Fibroblast of peridontal ligament (primary cell): ENCODE data around the gene RPUSD2.

Experiments
- DNase-seq: peaks from one replicate; pipeline ENCODE4 v3.0.0-alpha.2; 2010; ENCODE audit errors: extremely low read depth

The RPUSD2 gene, protein sequence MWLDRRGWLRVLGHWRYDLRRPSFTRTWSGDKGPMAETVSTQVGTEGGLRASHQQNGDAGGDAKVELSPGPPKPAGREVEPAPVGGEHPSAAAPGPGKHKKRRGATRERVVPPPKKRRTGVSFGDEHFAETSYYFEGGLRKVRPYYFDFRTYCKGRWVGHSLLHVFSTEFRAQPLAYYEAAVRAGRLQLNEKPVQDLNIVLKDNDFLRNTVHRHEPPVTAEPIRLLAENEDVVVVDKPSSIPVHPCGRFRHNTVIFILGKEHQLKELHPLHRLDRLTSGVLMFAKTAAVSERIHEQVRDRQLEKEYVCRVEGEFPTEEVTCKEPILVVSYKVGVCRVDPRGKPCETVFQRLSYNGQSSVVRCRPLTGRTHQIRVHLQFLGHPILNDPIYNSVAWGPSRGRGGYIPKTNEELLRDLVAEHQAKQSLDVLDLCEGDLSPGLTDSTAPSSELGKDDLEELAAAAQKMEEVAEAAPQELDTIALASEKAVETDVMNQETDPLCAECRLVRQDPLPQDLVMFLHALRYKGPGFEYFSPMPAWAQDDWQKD

DNA sequence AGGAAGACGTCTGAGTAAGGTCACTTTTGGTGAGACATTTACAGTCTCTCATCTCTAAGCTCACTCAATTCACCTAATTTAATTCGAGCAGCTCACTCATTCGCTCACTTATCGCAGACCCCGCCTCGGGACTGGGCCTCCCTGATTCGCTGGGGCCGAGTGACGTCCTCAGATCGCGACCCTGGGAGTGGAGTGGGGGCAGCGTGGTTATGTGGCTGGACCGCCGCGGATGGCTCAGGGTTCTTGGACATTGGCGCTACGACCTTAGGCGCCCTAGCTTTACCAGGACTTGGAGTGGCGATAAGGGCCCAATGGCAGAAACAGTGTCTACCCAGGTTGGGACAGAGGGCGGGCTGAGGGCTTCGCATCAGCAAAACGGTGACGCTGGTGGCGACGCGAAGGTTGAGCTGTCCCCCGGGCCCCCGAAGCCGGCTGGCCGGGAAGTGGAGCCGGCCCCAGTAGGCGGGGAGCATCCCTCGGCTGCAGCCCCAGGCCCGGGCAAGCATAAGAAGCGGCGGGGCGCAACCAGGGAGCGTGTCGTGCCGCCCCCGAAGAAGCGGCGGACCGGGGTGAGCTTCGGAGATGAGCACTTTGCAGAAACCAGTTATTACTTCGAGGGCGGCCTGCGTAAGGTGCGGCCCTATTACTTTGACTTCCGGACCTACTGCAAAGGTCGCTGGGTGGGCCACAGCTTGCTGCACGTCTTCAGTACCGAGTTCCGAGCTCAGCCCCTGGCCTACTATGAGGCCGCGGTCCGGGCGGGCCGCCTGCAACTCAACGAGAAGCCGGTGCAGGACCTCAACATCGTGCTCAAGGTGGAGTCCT, at the start of gene RPUSD2:
RPUSD2 (plus strand) TSS at position 171 of the 825 bp plus-strand sequence; CDS start at position 210, 39 bp downstream.
- DNase-seq = peak; percentile 89

DNA sequence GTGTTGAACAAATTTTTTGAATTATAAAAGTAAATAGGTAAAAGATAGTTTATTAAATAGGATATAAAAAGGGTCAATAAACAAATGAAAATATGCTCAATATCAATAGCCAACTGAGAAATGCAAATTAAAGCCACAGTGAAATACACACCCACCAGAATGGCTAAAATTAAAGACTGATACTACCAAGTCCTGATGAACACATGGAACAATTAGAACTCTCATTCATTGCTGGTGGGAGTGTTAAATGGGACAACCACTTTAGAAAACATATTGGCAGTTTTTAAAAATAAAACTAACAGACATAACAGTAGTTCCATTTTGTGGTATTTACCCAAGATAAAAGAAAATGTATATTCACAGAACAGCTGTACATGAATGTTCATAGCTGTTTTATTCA, 45.5 kb upstream of the RPUSD2 start:
- DNase-seq = no peak

DNA sequence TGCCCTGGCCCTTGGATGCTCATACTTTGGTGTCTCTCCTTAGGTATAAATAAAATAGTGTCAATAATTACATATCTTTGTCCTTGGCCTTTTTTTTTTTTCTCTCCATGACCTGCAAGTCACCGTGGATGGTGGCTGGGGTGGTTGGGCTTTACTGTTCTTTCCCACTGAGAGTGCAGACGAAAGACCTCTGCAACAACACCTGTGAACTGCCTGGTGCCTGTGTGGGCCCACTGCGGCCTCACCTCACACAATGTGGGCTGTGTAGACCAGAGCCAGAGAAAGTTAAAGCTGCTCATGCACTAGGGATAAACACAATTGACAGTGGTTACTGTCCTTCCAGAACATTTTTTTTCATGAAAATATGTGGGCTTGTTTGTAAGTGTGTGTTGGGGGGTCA, 43.2 kb upstream of the RPUSD2 start:
- no peak for DNase-seq

DNA sequence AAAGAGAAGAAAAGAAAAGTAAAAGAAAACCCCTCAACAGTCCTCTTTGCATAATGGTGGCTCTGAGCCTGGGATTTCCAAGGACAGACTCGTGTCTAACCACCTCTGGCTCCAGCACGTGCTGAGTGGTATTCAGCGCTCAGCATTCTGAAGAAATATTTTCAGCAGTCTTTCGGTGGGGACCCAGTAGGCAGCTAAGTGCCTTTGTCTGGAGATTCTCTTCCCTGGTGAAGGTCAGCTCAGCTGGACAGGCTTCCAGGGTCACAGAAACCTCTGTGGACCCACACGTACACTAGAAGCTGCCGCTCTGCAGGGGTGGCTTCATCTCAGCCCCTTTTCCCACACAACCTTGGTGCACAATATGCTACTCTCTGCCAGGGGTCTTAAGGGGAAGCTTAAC, 40.3 kb upstream of the RPUSD2 start:
- no peak for DNase-seq

DNA sequence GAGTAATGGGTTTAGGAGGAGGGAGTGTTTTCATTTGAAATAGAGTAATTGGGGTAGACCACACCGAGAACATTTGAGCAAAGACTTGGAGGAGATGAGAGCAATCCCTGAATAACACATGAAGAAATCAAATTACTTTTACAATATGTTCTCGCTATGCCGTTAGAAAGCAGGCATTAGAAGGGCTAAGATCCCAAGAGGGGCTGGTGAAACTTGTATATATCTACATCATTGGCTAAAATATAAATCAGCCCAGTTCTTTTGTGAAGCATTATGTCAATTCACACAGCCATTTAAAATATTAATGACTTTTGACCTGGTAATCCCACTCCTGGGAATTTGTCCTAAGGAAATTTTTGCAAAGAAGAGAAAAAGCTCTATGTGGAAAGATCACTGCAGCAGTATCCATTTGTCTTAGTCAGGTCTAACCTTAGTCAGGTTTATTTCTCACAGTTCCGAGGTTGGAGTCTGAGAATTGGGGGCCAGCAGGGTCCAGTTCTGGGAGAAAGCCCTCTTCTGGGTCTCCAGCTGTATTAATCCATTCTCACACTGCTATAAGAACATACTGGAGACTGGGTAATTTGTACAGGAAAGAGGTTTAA, 35.2 kb upstream of the RPUSD2 start:
- no peak for DNase-seq

DNA sequence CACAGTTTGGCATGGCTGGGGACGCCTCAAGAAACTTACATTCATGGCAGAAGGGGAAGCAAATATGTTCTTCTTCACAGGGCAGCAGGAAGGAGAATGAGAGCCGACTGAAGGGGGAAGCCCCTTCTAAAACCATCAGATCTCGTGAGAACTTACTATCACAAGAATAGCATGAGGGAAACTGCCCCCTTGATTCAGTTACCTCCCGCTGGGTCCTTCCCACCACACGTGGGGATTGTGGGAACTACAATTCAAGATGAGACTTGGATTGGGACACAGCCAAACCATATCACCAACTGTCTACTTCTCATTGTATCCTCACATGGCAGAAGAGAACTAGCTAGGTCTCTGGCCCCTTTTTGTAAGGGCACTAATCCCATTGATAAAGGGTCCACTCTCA, 34.7 kb upstream of the RPUSD2 start:
- DNase-seq = no peak

DNA sequence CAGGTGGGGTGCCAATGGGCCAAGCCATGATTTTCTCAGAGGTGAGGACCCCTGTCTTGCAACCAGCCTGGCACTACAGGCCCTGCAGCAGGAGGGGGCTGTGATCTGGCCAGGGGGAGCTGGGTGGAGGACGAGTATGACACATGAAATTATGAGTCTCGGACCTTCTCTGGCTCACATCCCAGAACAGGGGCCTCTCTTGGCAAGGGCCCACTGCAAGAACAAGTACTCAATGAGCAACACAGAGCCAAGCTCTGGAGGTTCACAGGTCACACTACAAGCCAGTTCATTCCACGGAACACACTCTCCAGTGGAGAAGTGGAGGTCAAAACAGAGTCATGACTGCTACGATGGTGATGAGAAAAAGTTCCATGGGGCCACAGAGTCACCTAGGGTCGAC, 32.6 kb upstream of the RPUSD2 start:
- DNase-seq = peak; percentile 6

DNA sequence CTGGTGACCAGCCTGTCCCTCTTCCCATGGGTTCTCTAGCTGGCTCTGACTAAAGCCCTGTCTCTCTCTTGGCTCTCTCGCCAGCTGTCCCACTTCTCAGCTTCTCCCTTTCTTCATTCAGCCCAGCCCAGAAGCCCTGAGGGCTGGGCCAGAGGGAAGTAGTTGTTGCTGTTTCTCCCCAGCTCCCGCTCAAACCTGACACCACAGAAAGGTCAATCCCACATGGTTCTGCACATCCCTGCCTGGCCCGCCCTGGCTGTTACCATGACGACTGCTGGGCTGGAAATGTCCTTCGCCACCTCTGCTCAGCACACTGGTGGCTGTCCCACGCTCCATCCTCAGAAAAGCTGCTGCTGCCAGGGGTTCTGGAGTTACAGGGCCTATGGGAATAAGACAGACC, 30.1 kb upstream of the RPUSD2 start:
- no peak for DNase-seq

DNA sequence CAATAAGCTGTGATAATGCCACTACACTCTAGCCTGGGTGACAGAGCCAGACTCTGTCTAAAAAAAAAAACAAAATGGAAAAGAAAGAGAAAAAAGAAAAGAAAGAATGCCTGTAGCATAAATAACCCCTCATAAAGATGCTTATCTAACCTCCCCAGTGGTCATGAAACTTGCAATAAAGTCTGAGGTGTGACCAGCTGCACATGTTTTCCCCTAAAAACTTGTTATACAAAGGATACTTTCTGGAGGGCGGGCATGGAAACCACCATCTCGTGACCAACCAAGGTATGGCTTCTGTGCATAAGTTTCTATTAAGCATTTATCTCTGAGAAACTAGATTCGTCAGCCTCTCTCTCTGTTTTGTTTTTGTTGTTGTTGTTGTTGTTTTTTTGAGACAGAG, 26.0 kb upstream of the RPUSD2 start:
- no peak for DNase-seq

DNA sequence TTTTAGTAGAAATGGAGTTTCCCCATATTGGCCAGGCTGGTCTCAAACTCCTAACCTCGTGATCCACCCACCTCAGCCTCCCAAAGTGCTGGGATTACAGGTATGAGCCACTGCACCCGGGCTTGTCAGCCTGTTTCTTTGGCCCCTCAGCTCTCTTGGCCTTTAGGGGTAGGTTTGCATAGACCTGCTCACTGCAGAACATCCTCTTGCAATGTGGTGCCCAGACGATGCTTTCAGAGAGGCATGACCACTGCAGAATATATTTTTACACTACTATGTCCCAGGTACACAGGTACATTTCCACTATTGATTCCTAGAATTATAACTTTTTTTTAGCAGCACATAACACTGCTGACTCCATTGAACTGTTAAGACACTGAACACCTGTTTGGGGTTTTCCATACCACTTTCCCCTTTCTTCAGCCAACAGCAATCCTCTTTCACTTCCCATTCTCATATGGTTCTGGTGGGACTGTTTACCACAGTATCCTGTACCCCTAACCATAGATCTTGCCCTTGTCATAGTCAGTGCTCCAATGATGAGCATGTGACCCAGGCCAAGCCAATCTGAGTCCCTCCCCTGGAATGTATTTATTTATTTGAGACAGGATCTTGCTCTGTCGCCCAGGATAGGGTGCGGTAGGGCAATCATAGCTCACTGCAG, 25.3 kb upstream of the RPUSD2 start:
- DNase-seq = no peak

DNA sequence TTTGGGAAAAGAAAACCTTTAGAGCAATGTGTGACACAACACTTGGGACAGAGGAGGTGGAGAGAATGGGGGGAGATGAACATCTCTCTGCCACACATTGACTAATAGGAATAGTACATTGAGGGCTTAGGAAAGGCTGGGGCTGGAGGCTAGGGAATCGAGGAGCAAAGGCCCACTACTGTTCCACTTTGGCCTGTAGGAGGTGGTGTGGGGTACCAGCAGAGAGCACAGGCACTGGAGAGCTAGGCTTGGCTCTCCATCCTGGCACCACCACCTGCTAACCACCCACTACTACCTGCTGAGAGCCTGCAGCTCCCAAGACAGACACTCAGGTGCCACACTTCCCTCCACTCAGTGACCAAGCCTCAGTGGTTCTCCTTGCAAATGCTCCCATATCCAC, 23.6 kb upstream of the RPUSD2 start:
- DNase-seq = no peak

DNA sequence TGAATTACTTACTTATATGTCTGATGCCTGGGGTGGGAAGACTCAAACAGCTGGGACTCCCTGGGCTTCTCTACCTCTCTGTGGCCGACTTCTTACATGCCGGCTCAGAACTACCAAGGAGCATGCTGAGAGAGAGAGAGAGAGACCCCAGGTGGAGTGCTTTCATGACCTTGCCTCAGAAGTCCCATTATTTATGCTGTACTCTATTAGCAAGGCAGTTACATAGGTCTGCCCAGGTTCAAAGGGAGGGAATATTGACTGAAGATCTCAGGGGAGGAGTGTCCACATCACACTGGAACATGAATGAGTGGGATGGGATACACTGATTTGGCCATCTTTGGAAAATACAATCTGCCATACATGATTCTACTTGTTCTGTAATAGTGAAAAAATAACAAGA, 20.5 kb upstream of the RPUSD2 start:
- DNase-seq = no peak

DNA sequence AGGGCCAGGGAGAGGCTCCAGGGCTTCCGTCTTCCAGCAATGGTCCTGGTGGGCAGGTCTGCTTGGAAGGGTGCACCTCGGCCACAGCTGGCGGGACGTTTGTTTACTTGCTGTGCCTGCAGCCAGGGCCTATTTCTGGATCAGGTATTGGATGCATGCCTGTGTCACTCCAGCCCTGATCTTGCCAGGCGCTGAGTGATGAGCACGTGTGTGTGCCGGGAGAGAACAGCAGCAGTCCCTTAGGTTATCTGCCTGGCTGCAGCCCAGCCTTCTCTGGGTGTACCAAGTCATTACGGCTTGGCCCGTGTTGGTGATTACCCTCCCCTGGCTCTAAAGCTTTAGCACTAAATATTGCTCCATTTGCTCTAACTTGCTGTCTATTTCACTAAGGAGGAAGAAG, 19.2 kb upstream of the RPUSD2 start:
- no peak for DNase-seq

DNA sequence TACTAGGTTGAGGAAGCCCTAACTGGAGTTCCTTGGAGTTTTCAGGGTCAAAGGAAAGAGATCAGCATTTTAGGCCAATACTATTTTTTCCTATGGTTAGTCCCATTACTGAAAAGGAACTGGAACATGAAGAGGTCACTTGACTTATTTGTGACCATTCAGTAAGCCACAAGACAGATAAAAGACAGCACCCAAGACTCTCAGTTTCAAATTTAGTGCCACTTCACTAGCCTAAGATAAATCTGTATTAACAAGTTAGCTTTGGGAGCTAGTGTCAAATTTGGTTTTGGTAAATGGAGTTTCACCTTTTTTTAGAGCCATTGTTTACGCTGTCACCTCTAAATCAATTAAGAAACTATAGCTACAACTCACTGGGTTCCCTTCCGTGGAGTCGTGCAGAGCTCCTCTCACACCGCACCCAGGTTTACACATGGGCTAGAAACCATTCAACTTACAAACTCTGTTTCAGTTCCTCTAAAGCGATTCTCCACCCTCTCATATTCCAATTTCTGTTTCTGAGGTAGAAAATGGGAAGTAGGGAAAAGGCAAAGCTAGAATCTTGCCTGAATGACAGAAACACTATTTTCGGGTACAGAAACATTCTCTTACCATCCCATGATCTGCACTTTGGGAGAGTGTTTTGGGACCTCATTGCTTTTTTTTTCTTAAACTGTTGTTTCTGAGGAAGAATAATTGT, 18.6 kb upstream of the RPUSD2 start:
- no peak for DNase-seq

DNA sequence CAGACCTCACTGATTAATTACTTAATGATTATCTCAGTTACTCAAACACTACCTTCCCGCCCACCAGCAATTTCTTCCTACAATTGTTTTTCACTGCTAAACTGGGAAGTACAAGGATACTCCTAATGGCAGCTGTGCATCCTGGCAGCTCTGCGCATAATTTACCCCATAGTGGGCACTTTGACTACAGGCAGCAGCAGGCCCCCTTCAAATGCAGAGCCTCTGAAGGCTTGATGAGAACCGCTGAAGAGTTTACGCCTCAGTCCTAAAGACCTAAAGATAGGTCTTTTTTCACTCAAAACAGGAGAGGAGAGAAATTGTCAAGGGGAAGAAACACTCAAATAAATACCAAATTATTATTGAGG, 15.0 kb upstream of the RPUSD2 start:
- DNase-seq = no peak

DNA sequence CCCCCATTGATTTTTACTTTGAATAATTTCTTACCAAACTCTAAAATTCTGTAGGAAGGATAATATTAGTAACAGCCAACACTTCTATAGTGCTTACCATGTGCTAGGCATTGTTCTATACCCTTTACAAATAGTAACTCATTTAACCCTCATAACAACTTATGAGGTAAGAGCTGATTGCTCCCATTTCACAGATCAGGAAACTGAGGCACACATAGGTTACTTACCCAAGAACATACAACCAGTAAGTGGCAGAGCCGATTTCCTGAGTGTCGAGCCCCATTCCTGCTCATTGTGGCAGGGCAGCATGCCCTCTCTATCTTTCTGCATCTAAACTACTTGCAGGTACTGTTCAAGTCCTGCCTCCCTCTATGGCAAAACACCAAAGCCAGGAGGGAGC, 13.2 kb upstream of the RPUSD2 start:
- no peak for DNase-seq

DNA sequence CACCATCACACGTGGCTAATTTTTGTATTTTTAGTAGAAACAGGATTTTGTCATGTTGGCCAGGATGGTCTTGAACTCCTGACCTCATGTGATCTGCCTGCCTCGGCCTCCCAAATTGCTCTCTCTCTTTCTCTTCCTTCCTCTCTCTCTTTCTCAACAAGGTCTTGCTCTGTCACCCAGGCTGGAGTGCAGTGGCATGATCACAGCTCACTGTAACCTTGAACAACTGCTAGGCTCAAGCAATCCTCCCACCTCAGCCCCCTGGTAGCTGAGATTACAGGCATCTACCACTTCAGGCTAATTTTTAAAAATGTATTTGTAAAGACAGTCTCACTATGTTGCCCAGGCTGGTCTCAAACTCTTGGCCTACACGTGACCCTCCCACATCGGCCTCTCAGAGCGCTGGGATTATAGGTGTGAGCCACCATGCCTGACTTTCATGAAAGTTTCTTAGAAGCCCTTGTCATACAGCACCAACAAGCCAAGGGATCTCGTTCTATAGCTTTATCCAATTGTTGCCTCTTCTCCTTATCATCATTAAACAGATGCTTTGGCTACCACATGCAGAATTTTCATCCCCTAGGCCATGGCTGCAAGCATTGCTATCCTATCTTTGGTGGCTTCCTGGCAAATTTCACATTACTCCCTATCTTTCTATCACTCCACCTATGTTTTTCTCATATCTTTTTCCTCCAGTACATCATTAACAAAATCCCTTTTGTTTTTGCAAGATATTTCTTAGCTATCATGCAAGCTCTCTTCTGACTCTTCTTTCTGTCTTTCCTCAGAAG, 10.0 kb upstream of the RPUSD2 start:
- no peak for DNase-seq

DNA sequence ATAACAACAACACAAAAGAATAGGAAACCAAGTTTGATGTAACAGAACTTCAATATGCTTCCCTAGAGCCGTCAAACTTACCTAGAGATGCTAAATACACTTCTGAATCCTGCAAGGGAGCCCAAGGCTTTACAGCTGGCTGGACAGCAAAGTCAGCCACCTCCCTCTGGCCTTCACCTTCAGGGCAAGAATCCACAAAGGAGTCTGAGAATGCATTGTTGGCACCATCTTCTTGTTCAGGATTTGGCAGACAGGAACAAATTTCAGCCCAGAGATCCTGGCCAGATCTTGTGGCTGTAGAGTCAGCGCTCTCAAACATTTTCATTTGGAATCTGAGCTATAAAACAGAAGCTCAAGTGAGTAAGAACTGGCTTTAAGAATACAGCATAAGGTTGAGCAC, 6.4 kb upstream of the RPUSD2 start:
- no peak for DNase-seq

DNA sequence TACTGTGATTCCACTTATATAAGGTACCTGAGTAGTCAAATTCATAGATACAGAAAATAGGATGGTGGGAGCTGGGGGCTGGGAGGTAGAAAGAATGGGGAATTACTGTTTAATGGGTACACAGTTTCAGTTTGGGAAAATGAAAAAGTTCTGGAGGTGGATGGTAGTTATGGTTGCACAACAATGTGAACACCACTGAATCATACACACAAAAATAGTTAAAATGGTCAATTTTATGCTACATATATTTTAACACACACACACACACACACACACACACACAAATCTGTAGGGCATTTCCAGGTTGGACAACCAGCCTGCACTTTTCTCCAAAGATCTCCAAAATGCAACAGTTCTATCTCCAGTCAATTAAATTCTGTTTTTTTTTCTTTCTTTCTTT, 5.7 kb upstream of the RPUSD2 start:
- no peak for DNase-seq

DNA sequence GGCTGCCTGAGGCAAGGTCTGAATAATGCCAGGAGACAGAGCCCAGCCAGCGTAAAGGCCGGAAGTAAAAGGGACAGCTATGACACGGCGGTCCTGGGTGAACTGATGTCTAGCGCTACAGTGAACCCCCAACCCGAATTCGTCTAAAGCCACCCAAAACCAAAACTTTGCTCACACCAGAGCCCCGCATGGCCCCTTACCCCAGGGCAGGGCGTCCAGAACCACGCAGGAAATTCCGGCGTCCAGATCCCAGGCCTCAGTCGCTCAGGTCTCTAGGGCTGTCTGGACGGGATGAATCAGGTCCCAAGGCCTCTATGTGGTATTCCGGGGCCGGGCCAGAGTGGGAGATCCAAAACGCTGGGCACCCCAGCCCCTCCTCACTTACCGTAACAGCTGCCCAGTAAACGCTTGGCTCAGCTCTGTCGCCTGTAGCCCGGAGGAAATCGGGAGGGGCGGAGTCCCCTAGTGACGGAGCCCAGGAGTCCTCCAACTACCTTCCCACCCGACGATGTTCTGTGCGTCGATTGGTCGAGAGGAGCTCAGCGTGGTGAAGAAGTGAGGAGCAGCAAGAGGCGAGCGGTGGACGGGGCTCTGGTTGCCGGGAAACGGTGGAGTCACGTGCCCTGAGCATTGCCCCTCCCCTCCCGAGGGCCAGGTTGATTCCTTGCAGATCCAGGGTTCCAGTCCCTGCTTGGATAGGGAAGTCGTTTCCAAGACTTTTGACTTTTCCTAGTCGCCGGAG, 4.3 kb upstream of the RPUSD2 start, which contains the start of gene CCDC32:
CCDC32 (minus strand) TSS at position 452 of the 742 bp plus-strand sequence. CDS start 2,027 bp downstream, outside the sequence.
- DNase-seq = peak; percentile 98
